Adrenal gland (tissue), 12 donors: Measurements from ENCODE around the gene TADA2A. TPM values are rescaled to one million over a fixed set of nuclear protein-coding genes. Genes with fewer than 3 reads are reported as not detected.

Experiments
- DNase-seq, 7 donors: peaks; one replicate each; pipeline ENCODE4 v3.0.0-alpha.2; 2019 to 2020
- H3K27ac ChIP-seq, 5 donors: fragments of 200-600 bp; sonication (generic) in 4 of 5; 1 replicate in 3 of 5; 2 replicates in 2 of 5; pipeline versions ENCODE4 v1.5.1 to v1.8.0; 2016 to 2020; ENCODE audit warnings: mild to moderate bottlenecking in 1 of 5
- H3K27me3 ChIP-seq: fragments of 200-600 bp; 2 replicates; pipeline ENCODE4 v1.8.0; 2021
- H3K36me3 ChIP-seq, 2 donors: fragments of 200-600 bp; replicated peaks in 1 of 2; 1 replicate in 1 of 2; 2 replicates in 1 of 2; pipeline versions ENCODE4 v1.5.1 to v1.8.0; 2018 to 2022
- H3K4me1 ChIP-seq, 2 donors: fragments of 200-600 bp; replicated peaks in 1 of 2; 1 replicate in 1 of 2; 2 replicates in 1 of 2; pipeline versions ENCODE4 v1.5.1 to v1.8.0; 2018 to 2021
- H3K4me3 ChIP-seq, 4 donors: fragments of 200-600 bp; sonication (generic) in 3 of 4; one replicate each; pipeline ENCODE4 v1.5.1; 2016 to 2018
- H3K9me3 ChIP-seq, 3 donors: fragments of 200-600 bp; sonication (generic) in 1 of 3; replicated peaks in 1 of 3; 1 replicate in 2 of 3; 2 replicates in 1 of 3; pipeline versions ENCODE4 v1.5.1 to v1.8.0; 2016 to 2021
- POLR2A ChIP-seq, 2 donors: fragments of 450-650 bp; IDR thresholded peaks; one replicate each; pipeline ENCODE4 v1.6.1; 2017; ENCODE audit warnings: antibody characterized with exemption in 2 of 2, mild to moderate bottlenecking in 2 of 2, moderate library complexity in 1 of 2
- WGBS, 4 donors: extraction: QIAGEN DNeasy Blood & Tissue Kit in 2 of 4; methylation state at CpG; one replicate each; pipeline versions ENCODE4 v1.1.5 to v1.1.7; 2013 to 2017; 5-methylcytosine and 5-hydroxymethylcytosine counted together
- intact Hi-C, 2 donors: fragments of 100-400 bp; cut with DNase I; formaldehyde crosslinking; loops; one replicate each; pipeline versions ENCODE4 v1.14.1 to v1.15.0; 2022 to 2023
- polyA plus RNA-seq, 3 donors: library from polyadenylated mRNA; stranded (reverse); fragments of 200-250 nt in 2 of 3; fragments of 350-450 nt in 1 of 3; fragmentation: Illumina TruSeq in 1 of 3; extraction: RNeasy Lipid Tissue Mini Kit (QIAGEN cat#74804) in 1 of 3; gene quantifications; one replicate each; pipeline ENCODE4 v1.2.3, GENCODE V29; 2013 to 2014
- total RNA-seq, 9 donors: library from RNA; depleted of rRNA in 4 of 9; stranded (reverse); fragments of >200 nt in 4 of 9; fragments of 120-200 nt in 1 of 9; fragmentation: NEBNext Ultra II Directional in 1 of 9; extraction: Animal tissue kit (Norgen Biotek cat#: 25700) in 1 of 9; gene quantifications; one replicate each; pipeline versions ENCODE4 v1.1.0 to v1.2.4, GENCODE V29; 2013 to 2023
- TF ChIP-seq, protein P1 (sequence below), 6 experiments: fragments of 450-650 bp in 4 of 6; fragments of 200-600 bp in 2 of 6; sonication (generic) in 1 of 6; IDR thresholded peaks; 1 replicate in 5 of 6; 2 replicates in 1 of 6; pipeline versions ENCODE4 v1.5.1 to v1.8.0; 2016 to 2021; ENCODE audit warnings: antibody characterized with exemption in 6 of 6, mild to moderate bottlenecking in 2 of 6, moderate library complexity in 1 of 6
- donor health status: healthy with polysubstance abuse.
- donor health status: Bipolar disorder and iron deficiency.
- donor health status: DM: yes; HTN: yes; CAD: no.
- donor health status: DM: no; HTN: no; CAD: no.
- donor health status: DM: no; HTN: no; CAD: no.
- donor health status: DM: yes; HTN: yes; CAD: no.

Gene TADA2A
- total and polyA plus RNA-seq, 12 donors: 7.6 to 21.5 (median 15.7) TPM

DNA sequence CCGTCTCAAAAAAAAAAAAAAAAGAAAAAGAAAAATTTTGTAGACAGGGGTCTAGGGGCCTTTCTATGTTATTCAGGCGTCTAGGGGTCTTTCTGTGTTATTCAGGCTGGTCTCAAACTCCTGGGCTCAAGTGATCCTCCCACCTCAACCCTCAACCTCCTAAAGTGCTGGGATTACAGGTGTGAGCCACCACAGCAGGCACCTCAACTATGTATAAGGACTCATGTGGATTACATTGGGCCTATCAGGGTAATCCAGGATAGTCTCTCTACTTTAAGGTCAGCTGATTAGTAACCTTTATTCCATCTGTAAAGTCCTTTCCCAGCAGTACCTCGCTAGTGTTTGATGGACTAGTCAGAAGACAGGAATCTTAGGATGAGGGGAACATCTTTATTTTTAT lies 22.4 kb downstream of the TADA2A start:
- H3K4me1 ChIP-seq: no peaks in the 10 kb centered on the region
- no peak overlapping the region for H3K4me3 ChIP-seq
- no peak overlapping the region for H3K27ac ChIP-seq
- peaks cover 0 to 39% of the 10 kb centered on the region in 2 donors for H3K36me3 ChIP-seq
- no peaks in the 10 kb centered on the region for H3K9me3 ChIP-seq
- intact Hi-C loops: no loop called here
- no peak for DNase-seq
- WGBS, 4 donors: 93 to 100% (median 93%) methylated on average over 3 of the region's 3 CpGs
- TF ChIP-seq POLR2A (IDR thresholded peaks at IDR 0.05): no peak
- TF ChIP-seq, protein P1, sequence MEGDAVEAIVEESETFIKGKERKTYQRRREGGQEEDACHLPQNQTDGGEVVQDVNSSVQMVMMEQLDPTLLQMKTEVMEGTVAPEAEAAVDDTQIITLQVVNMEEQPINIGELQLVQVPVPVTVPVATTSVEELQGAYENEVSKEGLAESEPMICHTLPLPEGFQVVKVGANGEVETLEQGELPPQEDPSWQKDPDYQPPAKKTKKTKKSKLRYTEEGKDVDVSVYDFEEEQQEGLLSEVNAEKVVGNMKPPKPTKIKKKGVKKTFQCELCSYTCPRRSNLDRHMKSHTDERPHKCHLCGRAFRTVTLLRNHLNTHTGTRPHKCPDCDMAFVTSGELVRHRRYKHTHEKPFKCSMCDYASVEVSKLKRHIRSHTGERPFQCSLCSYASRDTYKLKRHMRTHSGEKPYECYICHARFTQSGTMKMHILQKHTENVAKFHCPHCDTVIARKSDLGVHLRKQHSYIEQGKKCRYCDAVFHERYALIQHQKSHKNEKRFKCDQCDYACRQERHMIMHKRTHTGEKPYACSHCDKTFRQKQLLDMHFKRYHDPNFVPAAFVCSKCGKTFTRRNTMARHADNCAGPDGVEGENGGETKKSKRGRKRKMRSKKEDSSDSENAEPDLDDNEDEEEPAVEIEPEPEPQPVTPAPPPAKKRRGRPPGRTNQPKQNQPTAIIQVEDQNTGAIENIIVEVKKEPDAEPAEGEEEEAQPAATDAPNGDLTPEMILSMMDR (IDR thresholded peaks at IDR 0.05): no peak
- no peaks in the 10 kb centered on the region for H3K27me3 ChIP-seq

DNA sequence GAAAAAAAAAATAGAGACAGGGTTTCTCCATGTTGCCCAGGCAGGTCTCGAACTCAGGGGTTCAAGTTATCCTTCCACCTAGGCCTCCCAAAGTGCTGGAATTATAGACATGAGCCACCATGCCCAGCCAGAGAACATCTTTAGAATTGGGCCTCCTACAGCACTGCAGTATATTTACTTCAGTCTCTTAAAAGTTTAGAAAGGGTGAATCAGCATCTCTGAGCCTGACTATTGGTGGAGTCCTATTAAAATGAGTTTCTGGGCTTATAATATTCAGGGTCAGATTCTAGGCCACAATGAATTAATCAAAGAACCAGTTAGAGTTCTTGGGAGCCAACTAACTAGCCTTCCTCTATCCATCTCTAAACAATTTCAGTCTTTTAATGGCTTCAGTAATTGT lies 22.8 kb downstream of the TADA2A start:
- H3K4me1 ChIP-seq: no peaks in the 10 kb centered on the region
- TF ChIP-seq, protein P1 (IDR thresholded peaks at IDR 0.05): no peak
- TF ChIP-seq POLR2A (IDR thresholded peaks at IDR 0.05): no peak
- 94 to 100% (median 100%) methylated on average over 1 of the region's 1 CpG for WGBS, 4 donors
- no peak for DNase-seq
- intact Hi-C loops: no loop called here
- H3K4me3 ChIP-seq: no peak overlapping the region
- H3K9me3 ChIP-seq: no peaks in the 10 kb centered on the region
- peaks cover 0 to 36% of the 10 kb centered on the region in 2 donors for H3K36me3 ChIP-seq
- no peaks in the 10 kb centered on the region for H3K27me3 ChIP-seq
- no peak overlapping the region for H3K27ac ChIP-seq

DNA sequence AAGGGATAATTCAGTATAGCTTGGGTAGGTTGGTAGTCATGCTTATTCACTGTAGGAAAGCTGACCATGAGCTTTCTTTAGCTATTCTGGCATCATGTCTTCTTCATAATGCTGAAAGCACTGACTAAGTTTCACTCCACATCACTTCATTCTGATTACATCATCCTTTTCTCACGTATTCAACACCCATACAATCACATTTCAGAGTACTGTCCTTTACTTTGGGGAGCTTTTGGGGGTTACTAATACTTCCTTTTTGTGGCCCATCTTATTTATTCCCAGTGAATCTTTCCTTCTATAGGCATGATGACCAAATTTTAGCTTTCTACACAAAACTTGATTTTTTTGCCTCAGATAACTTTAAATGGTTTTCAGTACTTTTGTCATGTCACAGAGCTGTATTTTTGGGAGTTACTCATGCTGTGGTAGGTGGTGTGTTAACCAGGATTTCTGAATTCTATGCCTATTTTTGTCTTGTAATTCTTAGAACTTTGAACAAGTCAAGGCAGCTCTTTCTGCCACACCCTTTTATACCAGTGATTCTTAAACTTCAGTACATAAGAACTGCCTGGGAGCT lies 23.5 kb downstream of the TADA2A start:
- intact Hi-C loops: no loop called here
- no peak overlapping the region for H3K27ac ChIP-seq
- no peaks in the 10 kb centered on the region for H3K27me3 ChIP-seq
- no peaks in the 10 kb centered on the region for H3K4me1 ChIP-seq
- H3K36me3 ChIP-seq: peaks cover 0 to 31% of the 10 kb centered on the region in 2 donors
- H3K4me3 ChIP-seq: no peak overlapping the region
- H3K9me3 ChIP-seq: no peaks in the 10 kb centered on the region
- WGBS, 4 donors: 68 to 82% (median 72%) methylated on average over 1 of the region's 1 CpG
- no peak for TF ChIP-seq POLR2A (IDR thresholded peaks at IDR 0.05)
- TF ChIP-seq, protein P1 (IDR thresholded peaks at IDR 0.05): no peak
- DNase-seq: no peak

GRCh38 chr17:37432671-37433070 lies 26.0 kb downstream of the TADA2A start:
- TF ChIP-seq, protein P1 (IDR thresholded peaks at IDR 0.05): no peak
- TF ChIP-seq POLR2A (IDR thresholded peaks at IDR 0.05): no peak
- Histone ChIP-seq H3K27ac (no peak overlapping the region), H3K4me1 (no peaks in the 10 kb centered on the region), H3K9me3 (no peaks in the 10 kb centered on the region), H3K27me3 (no peaks in the 10 kb centered on the region), H3K36me3 (peaks cover 0 to 16% of the 10 kb centered on the region in 2 donors), H3K4me3 (no peak overlapping the region)
- intact Hi-C loops: no loop called here
- WGBS, 4 donors: 93 to 98% (median 95%) methylated on average over 2 of the region's 2 CpGs
- no peak for DNase-seq
